HG03097 (cell line): ENCODE measurements around the gene IL2RG.
A peak's percentile ranks its signal among the peaks of the same experiment; 100 is the strongest.

ENCODE experiments used
- ATAC-seq: cut with Tn5 transposase; IDR thresholded peaks from one replicate; pipeline ENCODE4 v1.9.1; 2021; ENCODE audit not compliant: unreplicated experiment, low FRiP score

Gene IL2RG

DNA sequence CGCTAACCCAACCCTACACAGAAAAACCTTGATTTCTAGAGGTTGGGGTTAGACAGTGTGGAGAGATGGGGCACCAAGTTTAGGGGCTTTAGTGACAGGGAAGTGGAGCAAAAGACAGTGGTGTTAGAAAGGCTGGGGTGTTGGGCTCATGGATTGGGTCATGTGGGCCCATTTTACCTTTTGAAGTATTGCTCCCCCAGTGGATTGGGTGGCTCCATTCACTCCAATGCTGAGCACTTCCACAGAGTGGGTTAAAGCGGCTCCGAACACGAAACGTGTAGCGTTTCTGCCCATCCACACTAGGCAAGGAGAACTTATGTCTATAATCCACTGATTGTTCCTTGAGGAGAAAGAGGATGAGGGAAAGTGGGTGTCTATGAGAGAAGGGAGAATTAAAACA, 2.3 kb downstream of the IL2RG start:
- ATAC-seq, result no peak

DNA sequence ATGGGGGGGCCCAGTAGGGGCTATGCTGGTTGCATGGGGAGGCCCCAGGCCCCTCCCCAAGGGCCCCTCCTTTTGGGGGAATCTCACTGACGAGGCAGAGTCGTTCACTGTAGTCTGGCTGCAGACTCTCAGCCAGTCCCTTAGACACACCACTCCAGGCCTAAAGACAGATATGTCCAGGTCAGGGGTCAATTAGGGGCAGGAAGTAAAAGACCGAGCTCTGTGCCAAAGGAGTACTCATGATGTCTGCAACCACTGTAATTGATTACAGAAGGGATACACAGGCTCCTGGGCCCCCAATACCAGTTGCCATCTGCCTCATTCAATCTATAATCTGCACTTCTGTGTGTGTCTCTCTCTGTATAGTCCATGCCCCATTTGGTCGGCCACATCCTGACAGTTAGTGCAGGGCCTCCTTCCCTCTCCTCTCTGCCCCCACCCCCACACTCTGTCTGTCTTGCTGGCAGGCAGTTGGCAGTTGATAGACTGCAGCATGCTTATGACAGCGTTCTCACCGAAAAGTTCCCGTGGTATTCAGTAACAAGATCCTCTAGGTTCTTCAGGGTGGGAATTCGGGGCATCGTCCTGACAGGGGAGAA, 3.5 kb downstream of the IL2RG start:
- ATAC-seq, result no peak

DNA sequence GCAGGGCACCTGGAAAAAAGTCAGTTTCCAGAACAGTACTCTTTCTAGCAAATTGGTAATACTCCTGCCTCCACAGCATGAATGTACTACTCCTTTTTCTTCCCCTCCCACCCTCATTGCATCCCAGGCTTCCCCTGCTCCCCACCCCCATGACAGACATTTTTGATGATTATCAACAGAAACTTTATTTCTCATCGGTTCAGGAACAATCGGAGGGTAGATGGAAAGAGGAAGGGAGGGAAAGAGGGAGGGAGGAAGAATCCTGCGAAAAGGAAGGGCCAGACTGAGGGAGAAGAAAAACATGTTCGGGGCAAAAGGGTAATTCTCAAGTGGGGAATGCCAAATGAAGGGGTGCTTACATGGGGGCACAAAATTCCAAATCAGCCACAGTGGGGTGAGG, 4.1 kb downstream of the IL2RG start:
- no peak for ATAC-seq

DNA sequence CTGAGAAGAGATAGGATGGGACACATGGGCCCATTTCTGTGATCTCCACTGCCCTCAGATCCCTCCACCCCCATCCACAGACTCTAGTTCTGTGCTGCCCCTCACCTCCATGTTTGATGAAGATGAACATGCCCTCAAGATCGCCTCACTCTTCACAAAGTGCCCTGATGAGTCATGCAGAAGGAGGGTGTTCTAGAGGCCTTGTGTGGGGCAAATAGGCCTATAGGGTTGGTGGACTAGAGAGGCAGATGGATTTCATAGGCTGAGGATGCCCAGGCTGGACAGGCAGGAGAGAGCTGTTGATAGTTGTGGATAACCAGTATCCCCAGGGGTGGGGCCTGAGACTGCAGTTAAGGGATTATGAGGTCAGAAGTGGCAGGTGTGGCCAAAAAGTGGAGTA, 5.0 kb downstream of the IL2RG start, which contains the start of gene CXorf65:
Gene CXorf65, minus strand, starts transcription at position 314 of the 400 bp plus-strand sequence. Its CDS starts 184 bp downstream, at position 130.
- ATAC-seq, result no peak

DNA sequence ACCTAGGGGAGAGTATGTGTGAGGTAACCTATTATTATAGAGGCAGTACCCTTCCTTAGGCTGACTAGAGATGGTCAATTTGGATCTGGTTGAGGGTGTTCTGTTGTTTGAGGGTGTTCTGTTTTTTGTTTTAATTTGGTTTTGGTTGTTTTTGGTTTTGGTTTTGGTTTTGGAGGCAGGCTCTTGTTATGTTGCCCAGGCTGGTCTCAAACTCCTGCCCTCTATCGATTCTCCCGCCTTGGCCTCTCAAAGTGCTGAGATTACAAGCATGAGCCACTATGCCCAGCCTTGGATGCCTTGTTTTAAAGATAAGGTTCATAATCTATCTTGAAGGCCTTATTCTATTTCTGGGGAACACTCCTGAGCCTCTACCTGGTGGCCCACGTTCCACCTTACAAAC, 5.7 kb downstream of the IL2RG start:
- no peak for ATAC-seq

DNA sequence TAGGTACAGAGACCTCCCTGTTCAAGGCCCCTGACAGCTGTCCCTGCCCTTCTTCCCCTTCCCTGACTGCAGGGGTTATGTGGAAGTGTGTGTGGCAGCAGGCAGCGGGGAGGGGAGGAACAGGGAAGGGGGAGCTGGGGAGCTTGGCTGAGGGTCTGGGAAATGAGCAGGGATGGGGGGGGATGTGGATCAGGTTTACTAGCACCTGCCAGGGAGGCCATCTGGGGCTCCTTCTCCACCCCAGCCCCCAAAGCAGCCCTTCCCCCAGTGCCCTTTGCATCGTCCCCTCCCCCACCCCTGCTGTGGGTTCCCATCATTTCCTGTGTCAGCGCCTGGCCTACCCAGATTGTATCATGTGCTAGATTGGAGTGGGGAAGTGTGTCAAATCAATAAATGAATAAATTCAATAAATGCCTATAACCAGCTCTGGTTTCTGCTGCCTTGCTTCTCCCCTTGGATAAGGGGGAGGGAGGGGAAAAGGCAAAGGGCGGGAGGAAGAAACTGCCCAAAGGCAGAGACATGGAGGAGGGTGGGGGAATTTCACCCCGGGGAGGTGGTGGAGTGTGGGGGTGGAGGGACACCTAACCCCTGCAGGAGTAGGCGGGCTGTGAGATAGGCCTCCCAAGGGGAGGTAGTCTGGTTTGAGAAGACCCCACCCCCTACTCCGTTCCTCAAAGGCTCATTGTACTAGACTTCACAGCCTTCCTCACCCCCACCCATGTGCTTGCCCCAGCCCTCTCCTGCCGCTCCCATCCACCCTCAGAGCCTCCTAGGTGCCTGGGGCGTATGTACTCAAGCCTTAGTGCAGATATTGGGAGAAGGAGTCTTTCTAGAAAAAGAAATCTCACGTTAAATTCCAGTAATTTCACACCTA, 8.0 kb downstream of the IL2RG start:
- no peak for ATAC-seq

DNA sequence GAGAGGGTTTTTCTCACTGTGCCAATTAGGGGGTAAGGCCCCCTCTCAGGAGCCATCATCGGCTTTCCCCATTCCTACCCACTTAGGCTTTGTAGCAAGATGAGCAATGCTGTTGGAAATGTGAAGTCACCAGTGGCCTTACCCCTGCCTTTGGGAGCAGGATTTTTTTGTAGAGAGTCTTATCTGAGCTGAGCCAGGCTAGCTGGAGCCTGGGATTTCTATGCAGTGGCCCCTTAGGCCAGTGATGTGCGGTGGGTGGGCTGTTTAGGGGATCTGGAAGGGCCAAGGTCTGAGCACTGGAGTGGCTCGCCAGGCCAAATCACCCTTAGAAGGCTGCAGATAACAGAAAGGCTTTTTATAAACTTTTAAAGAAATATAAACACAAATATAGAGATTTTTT, 9.1 kb downstream of the IL2RG start:
- ATAC-seq, result no peak

DNA sequence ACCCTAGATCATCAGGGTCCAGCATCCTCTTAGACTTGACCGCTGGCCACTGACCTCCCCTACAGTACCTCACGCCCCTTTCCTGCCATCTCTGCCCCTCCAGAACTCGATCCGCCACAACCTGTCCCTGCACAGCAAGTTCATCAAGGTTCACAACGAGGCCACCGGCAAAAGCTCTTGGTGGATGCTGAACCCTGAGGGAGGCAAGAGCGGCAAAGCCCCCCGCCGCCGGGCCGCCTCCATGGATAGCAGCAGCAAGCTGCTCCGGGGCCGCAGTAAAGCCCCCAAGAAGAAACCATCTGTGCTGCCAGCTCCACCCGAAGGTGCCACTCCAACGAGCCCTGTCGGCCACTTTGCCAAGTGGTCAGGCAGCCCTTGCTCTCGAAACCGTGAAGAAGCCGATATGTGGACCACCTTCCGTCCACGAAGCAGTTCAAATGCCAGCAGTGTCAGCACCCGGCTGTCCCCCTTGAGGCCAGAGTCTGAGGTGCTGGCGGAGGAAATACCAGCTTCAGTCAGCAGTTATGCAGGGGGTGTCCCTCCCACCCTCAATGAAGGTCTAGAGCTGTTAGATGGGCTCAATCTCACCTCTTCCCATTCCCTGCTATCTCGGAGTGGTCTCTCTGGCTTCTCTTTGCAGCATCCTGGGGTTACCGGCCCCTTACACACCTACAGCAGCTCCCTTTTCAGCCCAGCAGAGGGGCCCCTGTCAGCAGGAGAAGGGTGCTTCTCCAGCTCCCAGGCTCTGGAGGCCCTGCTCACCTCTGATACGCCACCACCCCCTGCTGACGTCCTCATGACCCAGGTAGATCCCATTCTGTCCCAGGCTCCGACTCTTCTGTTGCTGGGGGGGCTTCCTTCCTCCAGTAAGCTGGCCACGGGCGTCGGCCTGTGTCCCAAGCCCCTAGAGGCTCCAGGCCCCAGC, 10.5 kb downstream of the IL2RG start:
- ATAC-seq, result no peak

DNA sequence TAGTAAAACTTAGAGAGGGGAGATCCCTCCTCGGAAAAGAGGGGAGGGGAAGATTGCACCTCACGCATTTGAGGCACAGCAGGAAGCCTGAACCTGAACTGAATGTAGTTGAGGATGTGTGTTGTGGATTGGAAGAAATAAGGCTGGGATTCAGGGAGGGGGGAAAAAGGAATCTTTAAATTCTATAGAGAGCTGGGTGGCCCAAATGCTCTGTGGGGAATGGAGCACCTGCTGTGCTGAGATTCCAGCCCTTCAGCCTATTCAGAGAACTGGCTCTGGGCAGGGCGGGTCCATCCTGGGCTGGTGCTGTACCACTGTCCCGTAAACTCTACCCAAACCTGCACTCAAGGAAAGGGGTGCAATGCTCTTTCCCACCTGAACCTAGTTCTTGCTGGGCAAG, 11.6 kb downstream of the IL2RG start:
- no peak for ATAC-seq

DNA sequence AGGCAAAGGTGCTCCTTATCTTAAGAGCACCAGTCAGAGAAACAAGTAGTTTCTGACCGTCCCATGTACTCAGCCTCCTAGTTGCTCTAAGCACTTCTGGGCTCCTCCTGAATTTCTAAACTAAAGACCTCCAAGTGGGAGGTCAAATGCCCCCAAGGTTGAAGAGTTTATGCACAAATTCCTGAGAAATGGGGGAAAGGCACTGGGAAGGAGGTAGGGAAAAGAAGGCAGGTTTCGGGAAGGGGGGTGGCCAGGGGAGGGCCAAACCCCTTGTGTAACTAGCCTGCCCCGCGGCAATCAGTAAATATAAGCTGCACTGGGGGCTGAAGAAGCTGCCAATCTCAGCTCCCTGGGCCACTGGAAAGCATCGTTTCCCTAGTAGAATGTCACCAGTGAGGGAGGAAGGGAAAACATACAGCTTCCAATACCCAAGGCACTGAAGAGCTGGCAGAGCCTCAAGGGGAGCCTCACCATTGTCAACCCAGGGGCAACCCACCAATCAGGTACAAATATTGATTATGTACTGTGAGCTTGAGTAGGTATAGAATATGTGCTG, 12.3 kb downstream of the IL2RG start:
- ATAC-seq, result no peak

DNA sequence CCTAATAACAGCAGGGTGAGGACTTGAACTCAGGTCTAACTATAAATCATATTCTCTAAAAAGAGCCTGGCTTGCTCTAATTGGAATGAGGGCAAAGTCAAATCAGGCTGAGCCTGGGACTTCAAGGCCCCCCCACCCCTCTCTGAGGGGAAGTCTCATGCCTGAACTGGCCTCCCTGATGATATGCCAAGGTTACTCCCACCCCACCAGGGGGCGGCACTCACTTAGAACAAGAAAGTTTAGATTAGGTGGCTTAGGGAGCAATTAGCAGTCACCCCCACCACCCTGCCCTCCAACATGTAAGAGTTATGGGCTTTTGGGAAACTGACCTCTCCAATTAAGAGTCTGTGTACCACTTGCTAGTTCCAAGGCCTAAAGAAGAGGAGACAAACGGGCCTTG, 13.1 kb downstream of the IL2RG start:
- ATAC-seq, result no peak

DNA sequence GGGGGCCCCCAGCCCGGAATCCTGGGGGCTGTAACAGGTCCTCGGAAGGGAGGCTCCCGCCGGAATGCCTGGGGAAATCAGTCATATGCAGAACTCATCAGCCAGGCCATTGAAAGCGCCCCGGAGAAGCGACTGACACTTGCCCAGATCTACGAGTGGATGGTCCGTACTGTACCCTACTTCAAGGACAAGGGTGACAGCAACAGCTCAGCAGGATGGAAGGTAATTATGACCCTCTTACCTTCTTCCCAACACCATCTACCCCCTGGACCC, 14.7 kb downstream of the IL2RG start:
- no peak for ATAC-seq

DNA sequence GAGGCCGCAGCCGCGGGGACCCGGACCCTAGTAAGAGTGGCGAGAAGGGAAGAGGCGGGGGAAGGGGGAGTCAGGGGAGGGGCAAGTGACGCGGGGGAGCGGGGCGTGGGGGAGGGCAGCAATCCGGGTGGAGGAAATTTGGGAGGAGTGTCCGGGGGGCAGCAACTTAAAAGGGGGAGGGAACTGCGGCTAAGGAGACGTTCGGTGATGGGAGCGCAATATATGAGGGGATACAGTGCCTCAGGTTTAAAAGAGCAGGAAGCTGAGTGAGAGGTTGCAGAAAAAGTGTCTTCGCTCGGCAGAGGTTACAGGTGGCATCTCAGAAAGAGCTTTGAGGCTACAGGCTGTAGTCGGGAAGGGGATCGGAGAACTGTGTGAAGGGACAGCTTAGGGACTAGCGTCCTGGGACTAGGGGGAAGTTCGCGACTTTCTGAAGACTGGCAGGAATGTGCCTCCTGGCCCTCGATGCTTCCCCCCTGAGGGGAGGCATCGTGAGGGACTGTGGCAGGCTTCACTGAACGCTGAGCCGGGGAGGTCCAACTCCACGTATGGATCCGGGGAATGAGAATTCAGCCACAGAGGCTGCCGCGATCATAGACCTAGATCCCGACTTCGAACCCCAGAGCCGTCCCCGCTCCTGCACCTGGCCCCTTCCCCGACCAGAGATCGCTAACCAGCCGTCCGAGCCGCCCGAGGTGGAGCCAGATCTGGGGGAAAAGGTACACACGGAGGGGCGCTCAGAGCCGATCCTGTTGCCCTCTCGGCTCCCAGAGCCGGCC, 15.2 kb downstream of the IL2RG start:
- ATAC-seq, result peak; percentile 15

DNA sequence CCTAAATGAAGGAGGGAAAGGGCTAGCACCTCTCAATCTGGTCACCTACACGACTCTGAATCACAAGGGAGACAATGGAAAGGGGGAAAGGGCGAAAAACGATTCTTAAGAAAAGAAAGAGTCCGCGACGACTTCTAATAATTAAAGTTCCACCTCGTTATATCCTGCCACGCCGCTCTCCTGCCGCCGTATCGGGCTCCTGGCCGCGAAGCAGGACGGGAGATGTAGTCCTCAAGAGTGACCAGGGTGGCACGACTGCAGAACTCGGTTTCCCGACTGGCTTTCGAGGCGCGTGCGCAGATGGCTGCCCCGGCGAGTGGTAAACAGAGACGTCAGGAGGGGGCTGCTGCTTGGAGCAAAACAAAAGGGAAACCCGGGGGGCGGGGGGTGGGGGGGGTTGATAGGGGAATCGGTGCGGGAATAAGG, 15.8 kb downstream of the IL2RG start, which contains the start of gene FOXO4:
Gene FOXO4, plus strand, starts transcription at position 297 of the 426 bp plus-strand sequence. CDS start 678 bp downstream, outside the sequence.
- peak; percentile 87 for ATAC-seq

DNA sequence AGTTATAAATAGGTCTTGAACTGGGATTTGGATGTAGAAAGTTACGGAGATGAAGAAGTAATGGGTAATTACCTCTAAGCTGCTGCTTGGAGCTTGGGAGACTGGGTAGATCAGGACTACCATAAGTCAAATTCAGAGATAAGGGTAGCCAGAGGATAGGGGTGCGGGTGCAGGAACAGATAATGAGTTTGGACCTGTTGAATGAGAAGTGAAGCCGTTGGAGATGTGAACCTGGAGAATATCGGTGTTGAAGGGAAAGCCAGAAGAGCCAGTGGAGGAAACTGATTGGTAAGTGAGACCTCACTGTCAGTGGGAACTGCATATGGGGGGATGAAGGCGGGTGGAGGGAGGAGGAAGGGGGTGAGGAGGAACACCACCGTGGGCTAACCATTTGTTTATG, 16.3 kb downstream of the IL2RG start:
- ATAC-seq, result no peak

DNA sequence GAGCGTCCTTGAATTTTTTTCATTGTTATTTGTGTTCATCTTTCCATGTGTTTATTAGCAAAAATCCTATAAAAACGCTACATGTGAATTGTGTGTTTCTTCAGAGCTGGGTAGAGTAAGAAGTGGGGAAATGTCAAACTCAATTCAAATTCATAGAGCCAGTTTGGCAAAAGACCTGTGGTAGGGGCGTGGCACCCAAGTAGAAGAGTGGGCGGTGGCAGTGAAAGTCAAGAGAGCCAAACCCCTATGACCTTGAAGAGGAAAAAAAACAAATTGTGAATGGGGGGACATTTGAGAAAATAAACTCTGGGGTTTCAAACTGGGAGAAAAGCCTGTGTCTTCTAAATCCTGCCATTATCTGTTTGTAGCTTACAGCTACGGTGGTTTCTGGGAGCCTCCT, 20.1 kb downstream of the IL2RG start:
- ATAC-seq, result no peak

DNA sequence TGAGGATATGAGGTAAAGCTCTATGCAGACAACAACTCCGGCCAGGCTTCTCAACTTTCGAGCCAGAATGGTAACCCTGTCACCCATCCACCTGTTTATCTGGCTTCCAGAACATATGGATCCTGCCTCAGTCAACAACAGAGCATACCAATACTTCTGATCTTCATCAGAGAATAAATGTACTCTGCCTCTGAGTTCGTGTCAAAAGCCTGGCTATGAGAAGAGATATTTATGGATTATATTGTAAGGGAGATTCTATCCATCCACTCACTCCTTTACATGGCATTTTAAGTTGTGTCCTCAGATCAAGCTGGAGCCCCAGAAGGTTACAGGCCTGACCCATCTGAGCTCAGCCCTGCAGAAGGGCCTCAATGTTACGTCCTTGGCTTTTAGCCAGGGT, 25.5 kb downstream of the IL2RG start:
- ATAC-seq, result no peak

DNA sequence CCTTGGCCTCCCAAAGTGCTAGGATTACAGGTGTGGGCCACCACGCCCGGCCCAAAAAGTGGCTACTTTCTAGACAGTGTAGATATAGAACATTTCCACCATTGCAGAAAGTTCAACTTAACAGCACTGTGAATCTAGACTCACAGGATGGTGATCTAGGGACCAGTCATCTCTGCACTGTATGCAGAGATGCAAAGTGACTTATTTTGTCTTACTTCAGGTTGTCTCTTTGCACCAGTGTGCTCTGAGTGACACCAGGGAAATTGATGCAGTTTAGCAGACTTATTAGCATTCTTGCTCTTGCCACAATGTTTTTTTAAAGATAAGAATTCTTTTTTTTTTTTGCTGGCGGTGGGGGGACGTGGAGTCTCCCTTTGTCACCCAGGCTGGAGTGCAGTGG, 28.6 kb downstream of the IL2RG start:
- no peak for ATAC-seq

DNA sequence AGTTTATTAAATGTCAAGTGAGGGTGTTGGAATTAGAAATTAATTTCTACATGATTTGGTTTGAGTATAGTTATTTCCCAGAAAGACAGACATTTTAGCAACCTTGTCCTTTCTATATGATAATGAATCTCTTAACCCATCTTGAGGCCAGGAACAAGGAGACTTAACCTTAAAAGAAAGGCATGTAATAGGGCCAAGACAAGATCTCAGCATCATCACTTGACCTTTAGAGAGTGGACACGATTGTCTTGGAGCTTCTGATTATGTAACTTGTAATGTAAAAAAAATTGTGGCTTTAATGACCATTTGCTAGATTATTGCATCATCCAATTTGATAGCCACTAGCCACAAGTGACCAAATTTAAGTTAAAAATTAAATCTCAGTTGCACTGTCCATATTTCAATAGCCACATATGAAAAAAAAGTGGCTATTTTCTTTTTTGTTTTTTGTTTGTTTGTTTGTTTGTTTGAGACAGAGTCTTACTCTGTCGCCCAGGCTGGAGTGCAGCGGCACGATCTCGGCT, 29.2 kb downstream of the IL2RG start:
- ATAC-seq, result no peak
